Effector CD8-positive, alpha-beta T cell (primary cell): ENCODE results near the gene ARID1B.

Experiments used
- DNase-seq: peaks from one replicate; lab custom pipeline; 2025; lab: John Stamatoyannopoulos, UW

The ARID1B gene

GRCh38 chr6:156906451-156906850, 129.3 kb downstream of the ARID1B start:
- DNase-seq, result no peak

GRCh38 chr6:156909212-156910010, 132.2 kb downstream of the ARID1B start:
- no peak for DNase-seq

GRCh38 chr6:156910011-156910334, 132.8 kb downstream of the ARID1B start:
- DNase-seq, result no peak

- no peak for DNase-seq
These were observed 133.8 kb downstream of the ARID1B start for GRCh38 chr6:156910938-156911337.

GRCh38 chr6:156911581-156911980, 134.4 kb downstream of the ARID1B start:
- DNase-seq, result no peak

GRCh38 chr6:156912431-156912830, 135.3 kb downstream of the ARID1B start:
- no peak for DNase-seq

- no peak for DNase-seq
These were observed 137.0 kb downstream of the ARID1B start for GRCh38 chr6:156914181-156914580.

- no peak for DNase-seq
These were observed 139.1 kb downstream of the ARID1B start for GRCh38 chr6:156916130-156916801.

- DNase-seq, result no peak
These were observed 140.0 kb downstream of the ARID1B start for GRCh38 chr6:156917213-156917612.

- no peak for DNase-seq
These were observed 141.5 kb downstream of the ARID1B start for GRCh38 chr6:156918647-156919046.

- no peak for DNase-seq
These were observed 142.2 kb downstream of the ARID1B start for GRCh38 chr6:156919370-156919769.

GRCh38 chr6:156919814-156920369, 142.7 kb downstream of the ARID1B start:
- no peak for DNase-seq

- no peak for DNase-seq
These were observed 147.1 kb downstream of the ARID1B start for GRCh38 chr6:156924246-156924645.

GRCh38 chr6:156925026-156925425, 147.8 kb downstream of the ARID1B start:
- no peak for DNase-seq

- no peak for DNase-seq
These were observed 148.8 kb downstream of the ARID1B start for GRCh38 chr6:156925718-156926607.

GRCh38 chr6:156928126-156928525, 150.9 kb downstream of the ARID1B start:
- DNase-seq, result no peak

GRCh38 chr6:156928972-156929371, 151.8 kb downstream of the ARID1B start:
- DNase-seq, result no peak

GRCh38 chr6:156931283-156931682, 154.1 kb downstream of the ARID1B start:
- no peak for DNase-seq

GRCh38 chr6:156933201-156934068, 156.3 kb downstream of the ARID1B start:
- DNase-seq, result no peak

GRCh38 chr6:156934069-156934460, 156.9 kb downstream of the ARID1B start:
- DNase-seq, result no peak

- DNase-seq, result no peak
These were observed 157.8 kb downstream of the ARID1B start for GRCh38 chr6:156935000-156935399.
